Pulmonary artery endothelial cell (primary cell): Measurements from ENCODE around the gene TLR2. TPM values are rescaled to one million over a fixed set of nuclear protein-coding genes. Genes with fewer than 3 reads are reported as not detected.

Source experiments
- DNase-seq: peaks from one replicate; pipeline ENCODE4 v3.0.0-alpha.2; 2011; ENCODE audit warnings: low read depth, low spot score
- total RNA-seq: library from RNA; depleted of rRNA; stranded (reverse); fragments of >200 nt; gene quantifications from 2 replicates; pipeline ENCODE4 v1.2.3, GENCODE V29; 2014

TLR2 gene, protein sequence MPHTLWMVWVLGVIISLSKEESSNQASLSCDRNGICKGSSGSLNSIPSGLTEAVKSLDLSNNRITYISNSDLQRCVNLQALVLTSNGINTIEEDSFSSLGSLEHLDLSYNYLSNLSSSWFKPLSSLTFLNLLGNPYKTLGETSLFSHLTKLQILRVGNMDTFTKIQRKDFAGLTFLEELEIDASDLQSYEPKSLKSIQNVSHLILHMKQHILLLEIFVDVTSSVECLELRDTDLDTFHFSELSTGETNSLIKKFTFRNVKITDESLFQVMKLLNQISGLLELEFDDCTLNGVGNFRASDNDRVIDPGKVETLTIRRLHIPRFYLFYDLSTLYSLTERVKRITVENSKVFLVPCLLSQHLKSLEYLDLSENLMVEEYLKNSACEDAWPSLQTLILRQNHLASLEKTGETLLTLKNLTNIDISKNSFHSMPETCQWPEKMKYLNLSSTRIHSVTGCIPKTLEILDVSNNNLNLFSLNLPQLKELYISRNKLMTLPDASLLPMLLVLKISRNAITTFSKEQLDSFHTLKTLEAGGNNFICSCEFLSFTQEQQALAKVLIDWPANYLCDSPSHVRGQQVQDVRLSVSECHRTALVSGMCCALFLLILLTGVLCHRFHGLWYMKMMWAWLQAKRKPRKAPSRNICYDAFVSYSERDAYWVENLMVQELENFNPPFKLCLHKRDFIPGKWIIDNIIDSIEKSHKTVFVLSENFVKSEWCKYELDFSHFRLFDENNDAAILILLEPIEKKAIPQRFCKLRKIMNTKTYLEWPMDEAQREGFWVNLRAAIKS
- 0.33 and 1.3 TPM in 2 replicates for total RNA-seq

DNA sequence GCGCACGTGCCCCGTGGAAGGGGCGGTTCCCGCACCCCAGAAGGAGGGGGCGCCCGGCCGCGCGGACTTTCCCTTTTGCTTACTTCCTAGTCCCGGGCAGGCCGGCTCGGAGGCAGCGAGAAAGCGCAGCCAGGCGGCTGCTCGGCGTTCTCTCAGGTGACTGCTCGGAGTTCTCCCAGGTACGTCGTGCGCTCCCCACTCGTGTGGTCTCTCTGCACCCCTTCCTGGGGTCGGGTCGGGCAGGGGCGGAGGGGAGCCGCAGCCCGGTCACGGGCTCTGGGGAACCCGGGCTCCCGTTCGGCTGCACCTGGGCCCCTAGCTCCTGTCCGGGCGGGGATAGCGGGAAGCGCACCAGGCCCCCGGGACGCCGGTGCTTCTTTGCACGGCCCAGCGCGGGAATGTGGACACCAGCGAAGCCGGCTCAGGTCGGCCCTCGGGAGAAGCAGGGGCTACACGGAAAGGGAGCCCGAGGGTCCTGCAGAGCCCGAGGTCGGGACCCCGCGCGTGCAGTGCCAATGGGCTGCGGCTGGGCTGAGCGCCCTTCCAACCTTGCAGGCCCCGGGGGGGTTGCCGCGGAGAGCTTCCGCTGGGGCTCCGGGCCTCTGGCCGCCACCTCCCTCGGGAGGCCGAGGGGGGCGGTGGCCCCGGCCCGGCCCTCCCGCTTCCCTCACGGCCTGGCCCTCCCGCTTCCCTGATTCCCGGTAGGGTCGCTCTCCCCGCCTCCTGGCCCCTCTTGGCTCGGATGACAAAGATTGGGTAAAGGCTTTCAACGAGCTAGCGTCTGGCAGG is at the start of gene TLR2:
TSS of gene TLR2 (plus strand) at position 99 of the 789 bp plus-strand sequence. CDS start 18,628 bp downstream, outside the sequence.
- no peak for DNase-seq

DNA sequence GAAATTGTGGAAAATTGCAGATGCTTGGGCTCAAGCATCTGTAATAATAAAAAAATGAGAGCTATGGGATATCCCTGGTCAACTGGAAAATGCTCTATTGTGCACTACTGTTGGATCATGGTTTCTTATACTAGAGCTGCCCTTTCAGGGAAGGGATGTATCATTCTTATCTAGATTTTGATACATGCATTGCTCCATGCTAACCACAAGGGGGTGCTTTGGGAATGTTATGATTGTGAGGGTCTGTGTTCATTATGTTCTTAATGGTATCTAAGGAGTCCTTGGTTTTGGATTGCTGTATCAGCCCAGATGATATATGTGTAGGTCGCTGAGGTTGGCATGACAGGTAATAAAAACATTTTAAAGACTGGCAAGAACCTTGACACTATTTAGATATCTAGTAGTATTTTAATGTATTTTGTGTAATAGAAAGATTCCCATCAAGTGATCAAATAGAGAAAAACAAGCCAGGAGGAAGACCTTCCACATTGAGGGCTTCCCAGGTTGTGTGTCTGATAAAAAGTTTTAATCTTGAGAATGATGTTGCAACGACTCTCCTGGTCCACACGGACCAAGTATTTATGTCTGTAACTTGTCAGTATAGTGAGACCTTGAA is 49.2 kb upstream of the TLR2 start:
- no peak for DNase-seq

GRCh38 chr4:153635846-153636245 is 48.2 kb upstream of the TLR2 start:
- DNase-seq, result no peak

- DNase-seq, result no peak
Measured at GRCh38 chr4:153637201-153637600, 46.9 kb upstream of the TLR2 start.

GRCh38 chr4:153638011-153638410 is 46.1 kb upstream of the TLR2 start:
- no peak for DNase-seq

DNA sequence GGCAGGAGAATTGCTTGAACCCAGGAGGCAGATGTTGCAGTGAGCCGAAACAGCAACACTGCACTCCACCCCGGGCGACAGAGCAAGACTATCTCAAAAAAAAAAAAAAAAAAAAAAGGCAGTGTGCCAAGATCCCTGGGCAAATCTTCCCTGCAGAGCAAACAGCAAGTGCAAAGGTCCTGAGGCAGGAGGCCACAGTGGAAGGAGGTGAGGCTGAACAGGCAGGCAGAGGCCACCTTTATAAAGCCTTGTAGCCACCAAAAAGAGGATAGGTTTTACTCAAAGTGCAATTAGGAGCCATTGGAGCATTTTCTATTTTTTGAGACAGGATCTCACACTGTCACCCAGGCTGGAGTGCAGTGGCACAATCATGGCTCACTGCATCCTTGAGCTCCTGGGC is 45.1 kb upstream of the TLR2 start:
- no peak for DNase-seq

GRCh38 chr4:153639833-153640802 is 44.0 kb upstream of the TLR2 start:
- no peak for DNase-seq

- no peak for DNase-seq
Measured at GRCh38 chr4:153641532-153641931, 42.5 kb upstream of the TLR2 start.

GRCh38 chr4:153643406-153644383 is 40.4 kb upstream of the TLR2 start:
- DNase-seq, result no peak

DNA sequence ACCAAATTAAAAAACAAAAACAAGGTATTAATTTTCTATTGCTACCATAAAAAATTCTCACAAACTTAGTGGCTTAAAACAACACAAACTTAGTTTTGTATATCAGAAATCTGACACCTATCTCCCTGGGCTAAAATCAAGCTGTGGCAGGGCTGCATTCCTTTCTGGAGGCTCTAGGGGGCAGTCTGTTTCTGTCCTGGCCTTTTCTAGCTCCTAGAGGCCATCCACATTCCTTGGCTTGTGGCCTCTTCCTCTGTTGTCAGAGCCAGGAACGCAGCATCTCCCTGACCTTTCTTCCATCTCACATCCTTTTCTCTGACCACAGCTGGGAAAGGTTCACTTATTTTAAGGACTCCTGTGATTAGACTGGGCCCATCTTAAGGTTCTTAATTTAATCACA is 38.9 kb upstream of the TLR2 start:
- no peak for DNase-seq

DNA sequence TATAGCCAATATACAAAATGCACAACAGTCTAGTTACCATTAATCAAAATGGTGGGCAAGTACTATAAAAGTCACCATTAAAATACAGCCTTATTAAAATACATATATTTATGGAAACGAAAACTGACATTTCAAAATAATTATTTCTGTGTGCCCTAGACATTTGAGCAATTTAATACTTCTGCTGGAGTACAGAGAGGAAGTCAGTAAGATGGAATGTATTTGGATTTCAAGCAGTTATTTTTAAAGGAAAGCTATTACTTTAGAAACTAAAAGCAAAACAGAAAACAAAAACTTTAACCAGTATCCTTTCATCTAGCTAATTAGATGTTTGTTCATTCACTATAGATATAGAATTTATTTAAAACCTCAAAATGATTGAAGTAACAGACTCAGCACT is 37.8 kb upstream of the TLR2 start:
- DNase-seq, result no peak

- DNase-seq, result no peak
Measured at GRCh38 chr4:153646978-153647377, 37.1 kb upstream of the TLR2 start.

- no peak for DNase-seq
Measured at GRCh38 chr4:153647975-153648374, 36.1 kb upstream of the TLR2 start.

DNA sequence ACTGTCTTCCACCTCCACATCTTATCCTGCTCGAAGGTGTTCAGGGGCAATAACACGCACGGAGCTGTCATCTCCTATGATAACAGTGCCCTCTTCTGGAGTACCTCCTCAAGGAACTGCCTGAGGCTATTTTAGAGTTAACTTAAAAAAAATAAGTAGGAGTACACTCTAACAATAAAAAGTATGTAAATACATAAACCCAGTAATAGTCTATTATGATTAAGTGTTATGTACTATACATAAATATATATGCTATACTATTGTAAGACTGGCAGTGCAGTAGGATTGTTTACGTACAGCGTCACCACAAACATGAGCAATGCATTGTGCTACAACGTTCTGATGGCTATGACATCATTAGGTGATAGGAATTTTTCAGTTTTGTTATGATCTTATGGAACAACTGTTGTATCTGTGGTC is 34.5 kb upstream of the TLR2 start:
- no peak for DNase-seq

- DNase-seq, result no peak
Measured at GRCh38 chr4:153651116-153651515, 33.0 kb upstream of the TLR2 start.

DNA sequence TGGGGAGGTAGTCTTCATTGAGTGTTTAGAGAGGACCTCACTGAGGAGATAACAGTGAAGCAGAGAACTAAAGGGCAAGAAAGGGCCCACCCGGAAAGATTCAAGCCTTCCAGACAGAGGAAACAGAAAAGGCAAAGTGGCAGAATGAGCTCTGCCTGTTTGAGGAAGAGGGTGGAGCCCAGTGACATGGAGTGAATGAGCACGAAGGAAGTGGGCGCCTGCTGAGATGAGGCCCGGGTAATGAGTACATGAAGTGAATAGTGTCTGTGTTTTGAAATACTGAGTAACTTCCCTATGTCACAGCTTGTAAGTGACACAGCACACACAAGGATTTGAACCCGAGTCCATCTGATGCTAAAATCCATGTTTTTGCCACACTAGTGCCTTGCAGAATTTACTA is 32.5 kb upstream of the TLR2 start:
- no peak for DNase-seq

DNA sequence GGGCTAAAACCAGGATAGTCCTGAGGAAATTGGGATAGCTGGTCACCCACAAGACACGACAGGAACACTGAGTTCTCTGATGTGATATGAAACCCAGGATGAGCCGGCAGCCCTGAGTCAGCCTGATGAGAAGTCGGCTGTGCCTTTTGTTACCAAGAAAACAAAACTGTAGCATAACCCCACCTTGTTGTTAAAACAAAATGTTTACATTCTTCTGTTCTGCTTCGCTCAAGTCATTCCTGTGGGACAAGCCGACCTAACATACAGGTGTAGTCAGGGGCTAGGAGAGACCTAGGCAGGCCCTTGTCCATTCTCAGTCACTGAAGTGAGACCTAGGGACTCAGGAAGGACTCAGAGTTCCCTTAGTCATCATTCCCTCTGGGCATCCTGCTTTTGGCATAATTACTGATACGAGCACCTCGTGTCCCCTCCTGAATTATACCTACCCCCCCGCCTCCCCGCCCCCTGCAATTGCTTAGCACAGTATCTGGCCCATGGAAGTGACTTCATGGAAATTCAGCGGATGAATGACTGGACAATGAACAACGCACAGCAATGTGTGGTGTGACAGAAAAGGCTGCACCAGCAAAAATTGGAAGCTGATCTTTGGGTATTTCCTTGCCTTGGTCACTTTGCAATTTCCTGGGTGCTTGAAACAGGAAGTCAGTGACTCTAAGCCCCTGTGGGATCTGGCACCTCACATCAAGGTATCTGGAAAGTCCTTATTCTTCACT is 31.9 kb upstream of the TLR2 start:
- DNase-seq, result no peak

GRCh38 chr4:153655002-153655541 is 29.0 kb upstream of the TLR2 start:
- no peak for DNase-seq
